ENCODE measurements around the gene KRTAP10-4.
A peak's percentile ranks its signal among the peaks of the same experiment; 100 is the strongest.
"Not testable (repeated sequence)": the region's sequence is repeated elsewhere in the genome, so short reads cannot be mapped to it uniquely, and the experiment has no call there.

KRTAP10-4 gene

DNA sequence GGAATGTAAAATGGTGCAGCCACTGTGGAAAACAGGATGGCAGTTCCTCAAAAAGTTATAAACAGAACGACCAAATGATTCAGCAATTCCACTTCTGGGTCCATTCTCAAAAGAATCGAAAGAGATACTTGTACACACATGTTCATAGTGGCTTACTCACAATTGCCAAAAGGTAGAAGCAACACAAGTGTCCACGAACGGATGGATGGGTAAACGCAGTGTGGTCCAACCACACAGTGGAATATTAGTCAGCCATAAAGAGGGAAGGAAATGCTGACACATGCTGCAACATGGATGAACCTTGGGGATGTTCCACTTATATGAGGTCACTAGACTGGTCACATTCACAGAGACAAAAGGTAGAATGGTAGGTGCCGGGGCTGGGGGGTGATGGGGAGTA is 38.8 kb upstream of the KRTAP10-4 start:
- DNase-seq (ENCODE audit: low spot score), result no peak

DNA sequence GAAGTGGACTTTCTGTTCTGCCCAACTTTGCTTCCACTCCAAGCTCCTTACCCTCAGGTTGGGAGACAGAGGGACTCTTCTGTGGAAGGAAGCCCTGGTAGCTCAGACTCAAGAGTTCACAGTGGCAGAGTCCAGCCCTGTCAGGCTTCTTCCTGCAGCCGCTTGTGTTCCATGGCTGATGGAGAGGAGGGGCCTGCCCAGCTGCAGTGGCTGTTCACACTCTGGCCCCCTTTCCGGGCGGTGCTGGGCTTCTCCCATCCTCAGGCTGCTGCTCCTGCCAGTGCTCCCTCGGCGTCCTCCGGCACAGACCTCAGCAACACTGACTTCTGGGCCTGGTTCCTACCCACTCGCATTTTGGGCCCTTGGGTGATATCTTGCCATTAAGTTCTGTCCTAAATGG is 37.6 kb upstream of the KRTAP10-4 start:
- no peak for DNase-seq (ENCODE audit: low spot score)

DNA sequence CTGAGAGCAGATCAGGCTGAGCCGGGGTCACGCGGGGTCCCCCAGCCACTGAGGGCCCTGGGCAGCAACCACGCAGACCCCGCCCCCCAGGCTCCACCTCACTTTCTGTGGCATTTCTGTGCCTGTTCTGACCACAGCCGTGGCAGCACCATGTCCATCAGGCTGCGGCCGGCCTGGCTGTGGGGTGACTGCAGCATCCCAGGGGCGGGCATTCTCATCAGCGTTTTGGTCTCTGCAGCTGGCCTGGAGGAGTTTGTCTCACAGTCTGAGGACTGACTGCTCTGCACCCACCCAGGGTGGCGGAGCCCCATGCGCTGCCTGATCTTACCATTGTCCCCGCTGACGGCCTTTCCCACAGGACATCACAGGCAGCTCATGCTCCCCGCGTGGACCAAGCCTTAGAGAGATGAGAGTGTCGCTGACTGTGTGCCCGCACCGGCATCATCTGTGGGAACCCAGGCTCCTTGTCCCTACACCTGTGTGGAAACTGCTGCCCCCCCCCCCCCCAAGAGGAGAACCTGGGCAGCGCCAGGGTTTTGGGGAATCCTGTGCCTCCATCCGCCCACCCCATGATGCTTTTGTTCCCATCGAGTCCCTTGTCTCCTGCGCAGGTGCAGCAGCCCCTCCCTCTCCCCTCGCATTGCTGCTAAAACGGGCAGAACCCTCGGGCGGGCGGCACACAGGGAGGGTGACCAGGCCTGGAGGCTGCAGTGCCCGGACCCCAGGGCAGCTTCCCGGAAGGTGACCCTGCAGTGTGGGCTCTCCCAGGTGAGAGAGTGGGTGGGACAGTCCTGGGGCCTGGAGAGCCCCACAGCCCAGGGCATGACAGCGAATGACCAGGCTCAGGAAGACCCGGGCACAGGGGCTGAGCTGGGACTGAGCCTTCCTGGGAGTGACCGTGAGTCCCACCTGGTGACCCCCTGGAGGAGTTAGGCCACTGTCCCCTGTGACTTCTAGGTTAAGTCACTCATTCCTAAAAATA is 35.3 kb upstream of the KRTAP10-4 start:
- DNase-seq (ENCODE audit: low spot score), result no peak

DNA sequence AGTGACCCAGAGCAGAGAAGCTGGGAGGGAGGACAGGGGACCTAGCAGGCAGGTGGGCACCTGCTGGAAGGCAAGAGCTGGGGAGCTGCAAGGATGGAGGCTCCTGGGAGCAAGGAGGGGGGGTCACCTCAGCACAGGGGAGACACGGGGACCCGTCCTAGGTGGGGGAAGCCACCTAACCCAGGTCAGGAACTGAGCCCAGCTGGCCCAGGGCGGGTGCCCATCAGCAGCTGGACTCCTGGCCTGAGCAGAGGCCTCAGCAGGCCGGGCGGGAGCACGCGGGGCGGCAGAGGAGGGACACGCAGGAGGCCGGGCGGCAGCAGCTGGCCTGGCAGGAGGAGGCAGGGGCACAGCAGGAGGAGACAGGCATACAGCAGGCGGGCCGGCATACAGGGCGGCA is 34.5 kb upstream of the KRTAP10-4 start:
- no peak for DNase-seq (ENCODE audit: low spot score)

DNA sequence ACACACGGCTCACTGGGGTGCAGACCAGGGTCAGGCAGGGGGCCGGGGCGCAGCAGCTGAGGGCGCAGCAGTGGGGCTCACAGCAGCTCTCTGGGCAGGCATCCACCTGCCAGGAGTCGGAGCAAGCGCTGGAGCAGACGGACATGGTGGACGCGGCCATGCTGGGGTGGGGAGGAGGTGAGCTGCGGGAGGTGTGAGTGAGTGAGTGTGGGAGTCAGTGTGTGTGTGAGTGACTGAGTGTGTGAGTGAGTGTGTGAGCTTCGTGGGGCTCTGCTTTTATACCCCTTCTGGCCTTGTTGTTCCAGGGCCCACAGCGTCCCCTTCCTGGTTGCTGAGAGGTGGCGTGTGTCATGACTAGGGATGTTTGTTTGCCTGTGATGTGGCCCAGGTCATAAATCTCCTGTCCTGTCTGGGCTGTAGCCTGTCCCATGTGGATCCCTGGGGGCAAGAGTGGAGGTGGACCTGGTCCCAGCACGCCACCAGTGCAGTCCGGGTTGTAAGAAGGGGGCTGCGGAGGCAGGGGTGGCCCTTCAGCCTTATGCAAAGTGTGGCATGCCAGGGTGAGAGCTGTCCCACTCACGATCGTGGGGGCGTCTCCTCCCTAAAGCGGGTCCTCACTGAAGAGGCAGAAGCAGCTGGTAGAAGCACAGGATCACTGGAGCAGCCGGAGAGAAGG is 33.4 kb upstream of the KRTAP10-4 start, which contains the start of gene KRTAP10-1:
Gene KRTAP10-1, minus strand, starts transcription at position 205 of the 676 bp plus-strand sequence. Its CDS starts 45 bp downstream, at position 160.
- DNase-seq (ENCODE audit: low spot score), result no peak

DNA sequence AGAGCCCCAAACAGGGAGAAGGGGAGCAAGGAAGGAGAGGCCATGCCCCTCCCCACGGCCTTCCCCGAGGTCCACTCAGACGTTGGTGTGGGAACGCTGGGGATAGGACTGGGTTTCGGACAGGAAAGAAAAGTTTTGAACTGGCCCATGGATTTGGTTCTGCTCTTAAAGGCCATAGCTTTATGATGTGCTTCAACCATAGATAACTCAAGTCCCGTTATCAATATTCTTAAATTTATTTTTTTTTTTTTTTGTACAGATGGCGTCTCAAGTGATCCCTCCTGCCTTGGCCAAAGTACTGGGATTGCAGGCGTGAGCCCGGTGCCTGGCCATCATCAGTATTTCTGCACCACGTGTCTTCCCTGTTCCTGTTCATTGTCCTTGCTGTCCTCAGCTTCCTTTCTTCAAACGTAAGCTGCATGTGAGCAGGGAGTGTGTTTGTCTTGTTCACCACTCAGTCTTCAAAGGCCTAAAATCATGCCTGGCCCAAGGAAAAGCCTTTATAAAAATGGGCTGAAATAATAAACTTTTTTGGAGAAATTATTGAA is 32.7 kb upstream of the KRTAP10-4 start:
- no peak for DNase-seq (ENCODE audit: low spot score)

DNA sequence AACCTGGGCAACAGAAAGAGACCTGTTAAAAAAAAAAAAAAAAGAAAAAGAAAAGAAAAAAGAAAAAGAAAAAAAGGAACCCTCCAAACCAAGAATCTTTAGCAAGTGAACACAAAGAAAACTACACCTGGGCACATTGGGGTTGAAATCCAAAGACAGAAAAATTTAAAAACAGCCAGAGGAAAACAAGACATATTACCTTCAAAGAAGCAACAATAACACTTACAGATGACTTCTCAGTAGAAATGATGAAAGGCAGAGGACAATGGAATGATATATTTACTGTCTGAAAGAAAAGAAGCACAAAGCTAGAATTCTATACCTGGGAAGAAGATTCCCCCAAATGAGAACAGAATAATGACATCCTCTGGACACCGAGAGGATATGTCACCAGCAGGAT is 30.8 kb upstream of the KRTAP10-4 start:
- DNase-seq (ENCODE audit: low spot score), result no peak

DNA sequence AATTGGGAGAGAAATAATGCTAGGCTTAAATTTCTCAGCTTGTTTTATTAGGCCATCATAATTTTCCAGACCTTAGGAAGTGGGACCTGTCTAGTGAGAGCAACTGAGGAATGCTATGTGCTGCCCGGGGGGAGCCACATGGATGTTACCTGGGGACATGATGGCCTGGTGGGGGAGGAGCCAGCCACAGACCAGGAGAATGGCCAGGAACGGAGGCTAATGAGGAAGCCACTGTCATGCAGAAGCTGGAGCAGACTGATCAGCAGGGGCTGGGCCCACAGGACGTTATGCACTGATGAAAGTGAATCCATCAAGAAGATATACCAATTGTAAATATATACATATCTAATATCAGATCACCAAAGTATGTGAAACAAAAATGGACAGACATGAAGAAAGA is 29.0 kb upstream of the KRTAP10-4 start:
- DNase-seq (ENCODE audit: low spot score), result no peak

DNA sequence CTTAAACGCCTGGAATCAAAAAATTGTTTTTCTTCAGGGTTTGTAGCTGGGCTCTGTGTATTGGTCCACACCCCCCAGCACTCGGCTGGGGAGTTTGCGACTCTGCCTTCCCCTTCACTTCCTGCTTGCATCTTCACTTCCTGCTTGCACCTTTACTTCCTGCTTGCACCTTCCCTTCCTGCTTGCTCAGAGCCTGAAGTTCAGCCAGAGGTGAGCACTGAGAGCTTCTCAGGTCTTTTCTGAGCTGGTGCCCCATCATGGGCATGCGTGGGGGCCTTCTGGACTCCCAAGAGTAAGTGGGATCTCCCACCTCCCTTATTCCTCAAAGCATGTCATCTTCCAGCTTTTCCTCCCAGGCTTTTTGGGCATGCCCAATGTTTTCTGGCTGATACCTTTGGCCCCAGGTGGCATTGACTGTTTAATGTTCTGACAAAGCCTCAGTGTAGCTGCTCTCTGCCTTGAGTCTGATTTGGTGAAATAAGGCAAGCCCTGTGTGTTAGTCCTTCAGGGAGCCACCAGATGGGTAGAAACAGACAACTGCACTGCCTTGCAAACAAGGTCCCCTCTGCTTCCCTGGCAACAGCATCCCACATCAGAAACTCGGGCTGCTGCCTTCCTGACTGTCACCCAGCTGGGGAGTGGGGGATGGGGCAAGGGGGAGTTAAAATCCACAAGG is 25.7 kb upstream of the KRTAP10-4 start:
- no peak for DNase-seq (ENCODE audit: low spot score)

DNA sequence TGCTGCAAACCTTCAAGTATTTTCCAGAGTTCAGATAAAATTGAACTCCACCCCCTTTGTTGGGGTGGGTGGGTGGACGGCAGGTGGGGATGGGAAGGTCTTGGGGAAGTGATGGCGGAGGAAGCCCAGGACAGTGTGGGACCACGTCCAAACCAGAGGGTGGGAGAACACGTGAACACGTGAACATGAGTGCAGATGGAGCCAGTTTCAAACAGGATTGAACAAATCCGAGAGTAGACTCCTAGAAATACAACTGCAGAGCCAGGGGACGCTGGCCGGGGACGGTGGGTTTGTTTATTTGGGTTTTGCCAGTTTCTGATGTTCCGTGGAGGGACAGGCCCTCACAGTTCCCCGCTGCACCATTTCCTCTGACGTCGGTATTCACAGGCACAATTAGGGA is 25.1 kb upstream of the KRTAP10-4 start:
- no peak for DNase-seq (ENCODE audit: low spot score)

DNA sequence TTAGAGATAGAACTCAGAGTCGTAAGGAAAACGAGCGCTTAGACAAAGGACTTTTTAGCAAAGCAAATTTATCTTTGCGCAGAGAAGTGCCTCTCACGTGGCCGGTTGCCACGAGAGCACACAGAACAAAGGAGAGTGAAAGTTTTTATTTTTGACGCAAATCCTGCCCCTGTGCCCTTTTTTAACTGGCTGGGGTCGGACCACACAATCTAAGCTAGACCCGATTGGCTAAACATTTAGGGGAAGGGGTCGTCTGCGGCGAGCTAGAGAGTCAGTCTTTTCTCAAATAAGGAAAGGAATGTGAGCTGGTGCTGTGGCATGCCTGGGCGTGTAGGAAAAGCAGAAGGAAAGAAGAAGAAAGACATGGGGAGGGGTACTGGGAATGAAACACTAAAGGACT is 24.6 kb upstream of the KRTAP10-4 start:
- no peak for DNase-seq (ENCODE audit: low spot score)

DNA sequence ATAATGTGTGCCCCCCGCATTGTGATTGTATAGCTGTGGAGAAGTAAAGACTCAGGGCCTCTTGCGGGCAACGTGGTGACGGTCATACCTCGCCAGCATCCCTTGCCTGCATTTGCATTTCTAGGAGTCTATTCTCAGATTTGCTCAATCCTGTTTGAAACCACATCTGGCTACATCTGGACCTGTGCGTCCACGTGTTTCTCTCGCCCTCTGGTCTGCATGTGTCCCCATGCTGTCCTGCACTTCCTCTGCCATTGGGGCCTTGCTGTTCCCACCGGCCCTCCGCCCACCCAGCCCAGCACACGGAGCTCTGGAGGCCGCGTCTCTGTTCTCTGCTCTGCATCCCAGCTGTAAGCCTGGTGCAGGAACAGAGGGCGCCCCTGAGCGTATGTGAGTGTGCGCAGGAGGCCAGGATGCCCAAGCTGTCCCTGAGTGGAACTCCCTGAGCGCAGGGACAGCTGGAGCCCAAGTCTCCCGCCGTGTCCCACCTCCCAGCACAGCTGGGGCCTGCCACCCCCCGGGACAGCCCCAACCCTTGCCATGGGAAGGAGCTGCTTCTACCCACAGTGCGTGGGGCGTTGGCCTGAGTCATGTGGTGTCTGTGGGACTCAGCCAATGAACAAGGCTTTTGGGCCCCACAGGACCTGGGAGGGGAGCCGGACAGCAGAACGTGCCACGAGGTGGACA is 23.9 kb upstream of the KRTAP10-4 start:
- no peak for DNase-seq (ENCODE audit: low spot score)

DNA sequence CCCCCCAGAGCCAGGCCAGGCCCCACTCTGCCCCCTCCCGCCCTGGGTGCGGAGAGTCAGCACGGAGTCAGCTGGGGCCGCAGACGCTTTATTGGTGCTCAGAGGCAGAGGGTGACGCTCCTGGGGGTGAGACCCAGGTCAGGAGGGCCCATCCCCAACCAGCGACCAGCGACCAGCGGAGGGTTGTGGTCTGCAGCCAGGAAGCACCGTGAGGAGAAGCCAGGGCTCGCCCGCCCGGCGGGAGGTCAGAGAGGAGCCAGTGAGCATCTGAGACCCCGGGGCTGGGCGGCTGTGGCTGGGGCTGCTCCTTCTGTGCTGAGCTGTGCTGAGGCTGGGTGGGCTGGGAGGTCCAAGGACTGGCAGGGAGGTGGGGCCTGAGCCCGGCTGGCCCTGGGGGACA is 23.2 kb upstream of the KRTAP10-4 start:
- DNase-seq (ENCODE audit: low spot score), result not testable (repeated sequence)

DNA sequence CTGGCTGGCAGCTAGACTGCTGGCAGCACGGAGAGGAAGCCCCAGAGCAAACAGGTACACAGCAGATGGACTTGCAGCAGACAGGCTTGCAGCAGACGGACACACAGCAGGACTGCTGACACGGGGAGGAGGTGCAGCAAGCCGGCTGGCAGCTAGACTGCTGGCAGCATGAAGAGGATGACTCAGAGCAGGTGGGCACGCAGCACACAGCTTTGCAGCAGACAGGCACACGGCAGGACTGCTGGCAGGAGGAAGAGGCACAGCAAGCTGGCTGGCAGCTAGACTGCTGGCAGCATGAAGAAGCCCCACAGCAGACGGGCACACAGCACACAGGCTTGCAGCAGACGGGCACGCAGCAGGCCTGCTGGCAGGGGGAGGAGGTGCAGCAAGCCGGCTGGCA is 22.7 kb upstream of the KRTAP10-4 start:
- no peak for DNase-seq (ENCODE audit: low spot score)

DNA sequence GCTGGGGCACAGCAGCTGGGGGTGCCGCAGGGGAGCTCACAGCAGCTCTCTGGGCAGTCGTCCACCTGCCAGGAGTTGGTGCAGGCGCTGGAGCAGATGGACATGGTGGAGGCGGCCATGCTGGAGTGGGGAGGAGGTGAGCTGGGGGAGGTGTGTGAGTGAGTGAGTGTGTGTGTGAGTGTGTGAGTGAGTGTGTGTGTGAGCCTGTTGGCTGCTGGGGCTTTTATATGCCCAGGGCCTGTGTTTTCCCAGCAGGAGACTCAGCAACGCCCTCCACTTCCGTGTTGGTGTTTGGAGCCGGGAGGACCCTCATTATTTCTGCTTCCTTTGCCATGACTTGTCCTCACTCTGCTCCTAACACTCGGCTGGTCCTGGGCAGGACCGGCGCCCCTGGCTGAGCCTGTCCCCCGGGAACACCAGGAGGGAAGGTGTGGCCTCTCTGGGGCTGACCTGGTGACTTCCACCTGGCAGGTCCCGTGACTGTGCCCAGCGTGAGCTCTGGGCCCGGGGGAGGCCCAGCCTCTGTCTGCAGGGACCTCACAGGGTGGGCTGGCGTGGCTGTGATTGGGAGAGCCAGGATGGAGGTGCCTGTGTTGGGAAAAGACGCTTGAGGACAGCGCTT is 22.1 kb upstream of the KRTAP10-4 start, which contains the start of gene KRTAP10-2:
Gene KRTAP10-2, minus strand, starts transcription at position 166 of the 622 bp plus-strand sequence. Its CDS starts 47 bp downstream, at position 119.
- DNase-seq (ENCODE audit: low spot score), result no peak

DNA sequence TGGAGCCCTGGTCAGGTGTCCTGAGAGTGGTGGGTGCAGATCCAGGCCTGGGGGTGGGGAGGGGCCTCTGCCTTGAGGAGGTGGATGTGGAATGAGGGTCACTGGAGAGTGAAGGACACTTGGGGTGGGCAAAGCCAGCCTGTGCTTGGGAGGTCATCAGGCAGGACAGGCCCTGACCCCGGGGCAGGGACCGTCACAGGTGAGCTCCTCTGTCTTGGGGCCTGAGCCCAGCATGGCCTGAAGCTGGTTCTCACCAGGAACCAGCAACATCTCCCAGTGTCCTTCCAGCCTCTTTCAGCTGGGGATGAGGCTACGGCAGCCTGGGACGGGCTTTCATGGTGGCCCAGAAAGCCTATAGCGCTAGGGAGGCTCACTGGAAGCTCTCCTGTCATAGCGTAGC is 21.4 kb upstream of the KRTAP10-4 start:
- DNase-seq (ENCODE audit: low spot score), result no peak

DNA sequence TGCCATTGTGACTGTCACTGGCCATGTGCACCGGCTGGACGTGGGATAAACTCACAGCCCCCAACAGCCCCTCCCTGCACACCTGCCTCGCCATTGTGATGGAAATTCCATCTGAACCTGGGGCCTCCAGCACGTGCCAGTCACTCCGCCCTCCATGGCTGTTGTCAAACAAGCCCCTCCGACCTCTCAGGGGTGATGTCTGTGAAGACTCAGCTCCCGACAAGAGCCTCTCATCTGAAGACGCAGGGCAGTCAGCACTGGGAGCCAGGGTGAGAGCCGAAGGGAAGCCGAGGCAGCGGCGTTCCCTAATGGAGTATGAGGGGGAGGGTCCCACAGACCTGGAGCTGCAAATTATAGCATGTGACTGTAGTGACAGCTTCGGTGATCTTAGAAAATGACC is 20.8 kb upstream of the KRTAP10-4 start:
- DNase-seq (ENCODE audit: low spot score), result no peak

DNA sequence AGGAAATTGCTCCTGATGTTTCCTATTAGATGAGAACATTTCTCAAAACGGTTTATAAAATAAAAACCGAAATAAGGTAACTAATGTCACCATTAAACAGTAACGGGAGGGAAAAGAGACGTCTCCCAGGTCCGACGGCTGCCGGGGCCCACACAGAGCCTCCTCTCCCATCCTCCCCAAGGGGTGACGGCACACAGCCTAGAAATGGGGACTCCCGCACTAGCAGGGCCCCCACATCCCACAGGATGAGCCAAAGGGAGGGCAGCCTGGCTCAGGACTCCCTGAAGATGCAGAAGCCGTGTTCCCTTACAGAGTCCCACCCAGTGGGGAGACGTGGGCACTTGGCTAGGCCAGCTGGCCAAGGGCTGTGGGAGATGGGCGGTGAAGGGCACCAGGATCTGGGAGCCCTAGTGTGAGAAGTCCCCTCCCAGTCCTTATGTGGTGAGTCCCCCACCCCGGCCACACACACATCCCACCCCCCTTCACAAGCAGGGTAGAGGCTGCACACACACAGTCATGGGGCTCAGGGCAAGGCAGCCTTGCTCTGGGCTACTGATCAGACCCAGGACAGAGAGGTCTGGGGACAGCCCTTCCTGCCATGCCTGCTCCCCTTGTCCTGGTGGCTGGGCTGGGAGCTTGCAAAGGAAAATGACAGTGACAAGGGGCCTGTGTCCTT is 18.2 kb upstream of the KRTAP10-4 start:
- DNase-seq (ENCODE audit: low spot score), result no peak

DNA sequence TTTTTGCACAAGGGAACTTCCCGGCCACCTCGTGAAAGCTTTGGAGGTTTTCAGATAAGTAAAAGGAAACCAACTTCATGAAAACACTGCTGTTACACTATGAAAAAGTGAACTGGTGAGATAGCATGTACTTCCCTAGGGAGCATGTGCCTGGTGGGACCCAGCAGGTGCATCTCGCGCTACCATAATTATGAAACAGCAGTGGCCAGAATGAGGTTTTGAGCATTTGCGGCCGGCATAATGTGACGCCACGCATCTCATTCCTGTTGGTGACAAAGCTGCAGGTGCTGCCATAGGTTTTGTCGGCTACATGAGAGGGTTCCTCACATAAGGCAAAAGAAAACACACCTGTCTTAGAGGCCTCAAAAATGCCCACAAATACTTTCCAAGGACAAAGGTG is 16.6 kb upstream of the KRTAP10-4 start:
- peak; percentile 87 for DNase-seq (ENCODE audit: low spot score)

DNA sequence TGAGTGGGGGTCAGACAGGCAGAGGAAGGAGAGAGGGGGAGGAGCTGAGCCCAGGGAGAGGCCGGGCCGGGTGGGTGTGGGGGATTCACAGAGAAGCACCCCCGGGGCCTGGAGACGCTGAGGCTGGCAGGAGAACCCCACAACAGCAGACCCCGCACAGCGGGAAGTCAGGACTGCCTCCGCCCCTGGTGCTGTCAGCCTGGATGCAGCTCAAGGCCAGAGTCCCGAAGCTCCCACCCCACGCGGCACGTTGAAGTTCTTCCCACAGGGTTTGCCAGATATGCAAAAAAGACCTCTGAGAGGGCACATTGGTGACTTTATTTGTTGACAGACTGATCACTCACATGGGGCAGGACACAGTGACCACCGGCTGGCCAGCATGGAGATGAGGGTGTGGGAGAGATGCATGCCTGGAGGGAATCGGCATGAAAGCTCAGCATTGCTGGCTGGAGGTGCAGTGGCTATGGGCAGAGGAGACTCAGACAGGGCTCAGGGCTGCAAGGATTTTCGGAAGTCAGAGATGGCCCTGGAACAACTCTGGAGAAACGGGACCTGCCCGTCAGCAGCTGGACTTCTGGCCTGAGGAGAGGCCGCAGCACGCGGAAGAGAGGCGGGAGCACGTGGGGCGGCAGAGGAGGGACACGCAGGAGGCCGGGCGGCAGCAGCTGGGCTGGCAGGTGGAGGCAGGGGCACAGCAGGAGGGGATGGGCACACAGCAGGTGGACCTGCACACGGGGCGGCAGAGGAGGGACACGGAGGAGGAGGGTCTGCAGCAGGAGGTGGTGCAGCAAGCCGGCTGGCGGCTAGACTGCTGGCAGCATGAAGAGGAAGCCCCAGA is 15.8 kb upstream of the KRTAP10-4 start:
- no peak for DNase-seq (ENCODE audit: low spot score)
